Adipocyte (in vitro differentiated cells): Measurements from ENCODE around the gene BLNK.
"Not testable (repeated sequence)": the region's sequence is repeated elsewhere in the genome, so short reads cannot be mapped to it uniquely, and the experiment has no call there.

ENCODE experiments used
- DNase-seq: peaks from one replicate; pipeline ENCODE4 v3.0.0-alpha.2; 2015; ENCODE audit warnings: low read depth
- H3K27me3 ChIP-seq: replicated peaks from 2 replicates; pipeline ENCODE4 v1.7.0; 2013; ENCODE audit warnings: mild to moderate bottlenecking, low read length, moderate library complexity; ENCODE audit not compliant: control insufficient read depth, insufficient read depth
- H3K36me3 ChIP-seq: 2 replicates; pipeline ENCODE4 v1.7.0; 2013; ENCODE audit warnings: low read length, mild to moderate bottlenecking, moderate library complexity; ENCODE audit not compliant: control insufficient read depth, insufficient read depth, severe bottlenecking
- H3K4me1 ChIP-seq: 2 replicates; pipeline ENCODE4 v1.7.0; 2013; ENCODE audit warnings: mild to moderate bottlenecking, low read length, moderate library complexity; ENCODE audit not compliant: control insufficient read depth, insufficient read depth
- H3K4me3 ChIP-seq: 2 replicates; pipeline ENCODE4 v1.7.0; 2013; ENCODE audit warnings: mild to moderate bottlenecking, low read length, moderate library complexity
- H3K9ac ChIP-seq: 2 replicates; pipeline ENCODE4 v1.7.0; 2013; ENCODE audit warnings: mild to moderate bottlenecking, low read length, moderate library complexity
- H3K9me3 ChIP-seq: 2 replicates; pipeline ENCODE4 v1.7.0; 2013; ENCODE audit warnings: mild to moderate bottlenecking, low read length, moderate library complexity; ENCODE audit not compliant: control insufficient read depth

BLNK gene

DNA sequence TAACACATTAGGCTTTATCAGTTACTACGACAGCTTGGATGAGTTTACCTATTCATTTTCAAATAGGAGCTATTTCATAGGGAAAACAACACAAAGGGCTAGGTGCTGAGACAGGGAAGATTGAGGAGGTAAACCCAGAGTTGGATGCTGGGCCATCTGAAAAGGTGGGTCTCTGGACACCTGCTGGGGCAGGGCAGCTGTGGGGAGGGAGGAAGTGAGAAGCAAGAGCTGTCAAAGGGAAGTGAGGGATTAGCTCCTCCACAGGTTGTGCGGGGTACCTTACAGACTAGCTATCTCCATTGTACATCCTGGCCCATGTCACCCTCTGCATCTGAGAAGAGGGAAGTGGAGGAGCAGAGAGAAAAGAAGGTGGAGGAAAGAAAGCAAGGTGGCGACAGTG, 48.9 kb downstream of the BLNK start:
- Histone ChIP-seq H3K4me1 (no peaks in the 10 kb centered on the region), H3K4me3 (no peak overlapping the region), H3K9ac (no peak overlapping the region), H3K9me3 (no peaks in the 10 kb centered on the region), H3K27me3 (peaks cover 45% of the 10 kb centered on the region), H3K36me3 (no peaks in the 10 kb centered on the region)
- DNase-seq, result no peak

DNA sequence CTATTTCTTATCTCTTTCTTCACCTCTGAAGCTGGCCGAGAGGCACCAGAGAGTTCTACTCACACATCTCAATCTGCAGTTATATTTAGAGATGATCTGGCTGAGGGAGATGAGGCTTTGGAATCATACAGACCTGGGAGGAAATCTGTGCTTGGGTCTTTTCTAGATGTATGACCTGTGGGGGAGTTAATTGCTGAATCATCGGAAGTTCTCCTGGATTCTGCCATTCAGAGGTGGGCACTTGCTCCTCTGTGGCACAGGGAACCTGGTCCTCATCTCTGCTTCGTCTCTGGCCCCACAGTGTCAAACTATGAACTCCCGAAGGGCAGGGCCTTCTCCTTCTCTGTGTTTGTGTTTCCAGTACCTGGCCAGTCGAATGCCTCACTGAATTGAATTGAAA, 52.5 kb downstream of the BLNK start:
- no peak overlapping the region for H3K4me3 ChIP-seq
- DNase-seq, result no peak
- peaks cover 39% of the 10 kb centered on the region for H3K27me3 ChIP-seq
- no peaks in the 10 kb centered on the region for H3K36me3 ChIP-seq
- H3K9me3 ChIP-seq, result no peaks in the 10 kb centered on the region
- peaks cover 7% of the 10 kb centered on the region for H3K4me1 ChIP-seq
- no peak overlapping the region for H3K9ac ChIP-seq

DNA sequence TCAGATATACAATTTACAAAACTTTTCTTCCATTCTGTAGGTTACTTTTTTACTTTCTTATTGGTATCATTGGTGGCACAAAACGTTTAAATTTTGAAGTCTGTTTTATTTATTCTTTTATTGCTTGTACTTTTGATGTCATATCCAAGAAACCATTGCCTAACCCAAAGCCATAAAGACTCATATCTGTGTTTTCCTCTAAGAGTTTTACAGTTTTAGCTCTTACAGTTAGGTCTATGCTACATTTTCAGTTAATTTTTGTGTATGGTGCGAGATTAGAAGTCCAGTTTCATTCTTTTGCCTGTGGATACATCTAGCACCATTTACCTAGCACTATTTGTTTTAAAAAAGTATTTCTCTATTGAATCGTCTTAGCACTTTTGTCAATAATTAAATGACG, 53.7 kb downstream of the BLNK start:
- H3K4me1 ChIP-seq, result peaks cover 7% of the 10 kb centered on the region
- peaks cover 28% of the 10 kb centered on the region for H3K27me3 ChIP-seq
- H3K36me3 ChIP-seq, result no peaks in the 10 kb centered on the region
- H3K9me3 ChIP-seq, result no peaks in the 10 kb centered on the region
- no peak overlapping the region for H3K4me3 ChIP-seq
- H3K9ac ChIP-seq, result no peak overlapping the region
- DNase-seq, result no peak

DNA sequence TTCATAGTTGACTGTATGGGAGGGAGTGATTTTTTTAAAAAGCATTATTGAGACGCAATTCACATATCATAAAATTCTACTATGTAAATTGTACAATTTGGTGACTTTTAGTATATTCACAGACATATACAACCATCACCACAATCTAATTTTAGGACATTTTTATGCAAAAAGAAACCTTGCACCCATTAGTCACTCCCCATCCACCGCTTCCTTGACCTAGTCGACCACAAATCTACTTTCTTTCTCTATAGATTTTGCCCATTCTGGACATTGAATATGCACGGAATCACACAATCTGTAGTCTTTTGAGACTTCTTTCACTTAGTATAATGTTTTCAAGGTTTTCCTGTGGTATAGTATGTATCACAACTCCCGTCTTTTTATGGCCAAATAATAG, 54.6 kb downstream of the BLNK start:
- Histone ChIP-seq H3K27me3 (peaks cover 20% of the 10 kb centered on the region), H3K4me3 (no peak overlapping the region), H3K4me1 (peaks cover 7% of the 10 kb centered on the region), H3K9me3 (no peaks in the 10 kb centered on the region), H3K9ac (no peak overlapping the region), H3K36me3 (no peaks in the 10 kb centered on the region)
- no peak for DNase-seq

DNA sequence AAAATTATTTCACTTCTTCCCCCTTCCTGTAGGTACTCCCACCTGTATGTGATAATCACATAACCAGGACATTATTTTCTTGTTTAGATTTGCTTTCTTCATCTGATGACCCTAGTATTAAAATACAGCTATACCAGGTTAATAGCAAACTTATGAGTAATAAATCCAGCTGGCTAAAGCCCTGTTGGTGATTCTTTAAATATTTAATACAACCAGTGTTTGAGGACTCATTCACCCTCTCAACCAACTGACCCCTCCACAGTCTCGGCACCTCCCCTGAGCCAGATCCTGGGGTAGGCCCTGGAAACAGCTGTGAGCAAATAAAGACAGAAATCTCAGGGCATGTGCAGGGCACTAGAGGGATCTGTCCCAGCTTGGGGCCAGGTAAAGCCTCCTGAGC, 58.5 kb downstream of the BLNK start:
- H3K4me3 ChIP-seq, result no peak overlapping the region
- H3K9me3 ChIP-seq, result no peaks in the 10 kb centered on the region
- peaks cover 7% of the 10 kb centered on the region for H3K4me1 ChIP-seq
- H3K27me3 ChIP-seq, result no peaks in the 10 kb centered on the region
- DNase-seq, result no peak
- H3K9ac ChIP-seq, result no peak overlapping the region
- no peaks in the 10 kb centered on the region for H3K36me3 ChIP-seq

DNA sequence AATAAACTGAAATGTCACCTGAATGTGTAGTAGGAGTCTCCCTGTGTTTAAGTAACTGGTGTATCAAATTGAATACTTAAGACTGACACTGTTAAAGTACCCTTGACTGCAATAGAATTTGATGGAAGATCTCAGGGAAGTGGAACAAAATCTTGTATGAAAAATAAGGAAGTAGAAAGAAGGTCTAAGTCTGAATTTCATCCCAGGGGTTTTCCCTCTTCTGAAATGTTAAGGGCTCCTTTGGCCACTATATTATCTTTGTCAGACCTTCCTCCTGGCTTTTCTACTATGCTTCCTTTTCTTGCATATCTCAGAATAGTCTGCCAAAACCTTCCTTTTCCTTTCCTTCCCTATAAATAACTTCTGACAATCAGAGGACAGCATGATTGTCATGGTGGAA, 59.6 kb downstream of the BLNK start:
- no peak for DNase-seq
- H3K4me1 ChIP-seq, result peaks cover under 1% of the 10 kb centered on the region
- no peak overlapping the region for H3K4me3 ChIP-seq
- H3K36me3 ChIP-seq, result no peaks in the 10 kb centered on the region
- H3K9me3 ChIP-seq, result no peaks in the 10 kb centered on the region
- no peak overlapping the region for H3K9ac ChIP-seq
- no peaks in the 10 kb centered on the region for H3K27me3 ChIP-seq

DNA sequence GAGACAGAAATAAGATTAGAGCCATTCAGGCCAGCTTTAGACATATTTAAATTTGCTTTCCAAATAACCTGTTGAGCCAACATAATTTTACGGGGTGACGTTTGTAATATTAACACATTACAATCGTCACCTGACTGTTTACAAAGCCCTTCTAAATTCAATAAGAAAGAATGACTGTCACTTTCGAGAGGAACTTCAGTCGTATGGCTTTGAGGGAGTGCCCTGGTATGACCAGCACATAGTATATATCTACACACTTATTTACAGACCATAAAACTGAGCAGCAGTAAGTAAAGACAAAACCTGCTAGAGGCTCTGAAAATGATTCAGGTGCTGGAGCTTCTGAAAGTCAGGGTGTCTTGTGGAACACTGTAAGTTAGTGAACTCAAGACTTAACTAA, 62.4 kb downstream of the BLNK start:
- no peaks in the 10 kb centered on the region for H3K36me3 ChIP-seq
- no peaks in the 10 kb centered on the region for H3K9me3 ChIP-seq
- H3K27me3 ChIP-seq, result peaks cover 4% of the 10 kb centered on the region
- no peaks in the 10 kb centered on the region for H3K4me1 ChIP-seq
- H3K9ac ChIP-seq, result no peak overlapping the region
- no peak overlapping the region for H3K4me3 ChIP-seq
- no peak for DNase-seq

DNA sequence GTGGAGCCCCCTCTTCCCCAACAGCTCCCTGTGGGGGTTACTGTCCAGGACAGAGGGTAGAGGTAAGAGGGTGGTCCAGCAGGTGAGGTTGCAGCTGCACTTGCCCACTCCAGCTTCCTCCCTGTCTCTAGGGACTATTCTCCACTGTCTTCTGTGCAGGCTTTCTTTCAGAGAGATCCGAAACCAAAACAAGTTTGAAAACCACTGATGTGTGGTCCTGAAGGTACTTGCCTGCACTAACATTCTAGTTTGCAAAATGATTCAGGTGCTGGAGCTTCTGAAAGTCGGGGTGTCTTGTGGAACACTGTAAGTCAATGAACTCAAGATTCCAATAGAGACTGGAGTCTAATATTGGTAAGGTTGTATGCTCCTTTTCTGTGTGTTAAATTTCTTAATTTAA, 63.1 kb downstream of the BLNK start:
- no peaks in the 10 kb centered on the region for H3K36me3 ChIP-seq
- H3K4me1 ChIP-seq, result no peaks in the 10 kb centered on the region

DNA sequence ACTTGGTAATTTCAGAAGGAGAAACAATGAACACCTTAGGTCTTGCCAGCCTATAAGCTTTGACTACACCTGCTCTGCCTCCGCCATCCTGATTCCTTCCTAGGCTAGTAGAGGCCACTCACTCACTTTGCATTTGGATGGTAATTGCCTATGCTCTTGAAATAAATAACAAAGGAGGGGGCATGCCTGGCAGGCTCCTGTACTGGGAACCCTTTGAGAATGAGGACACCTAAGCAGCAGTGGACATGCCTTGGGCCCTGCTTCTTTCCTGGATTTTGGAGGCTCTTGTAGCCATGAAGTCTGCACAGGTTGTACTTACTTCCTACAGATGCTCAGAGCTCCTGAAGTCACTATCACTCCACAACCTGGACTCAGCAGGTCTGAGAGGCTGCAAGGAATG, 65.8 kb downstream of the BLNK start:
- Histone ChIP-seq H3K36me3 (no peaks in the 10 kb centered on the region), H3K9ac (no peak overlapping the region), H3K4me3 (no peak overlapping the region), H3K27me3 (peaks cover 4% of the 10 kb centered on the region), H3K9me3 (no peaks in the 10 kb centered on the region), H3K4me1 (no peaks in the 10 kb centered on the region)
- DNase-seq, result no peak

More for the DNA sequence above, 63.1 kb downstream of the BLNK start:
- Histone ChIP-seq H3K9ac (no peak overlapping the region), H3K27me3 (peaks cover 4% of the 10 kb centered on the region), H3K9me3 (no peaks in the 10 kb centered on the region), H3K4me3 (no peak overlapping the region)
- DNase-seq, result no peak

DNA sequence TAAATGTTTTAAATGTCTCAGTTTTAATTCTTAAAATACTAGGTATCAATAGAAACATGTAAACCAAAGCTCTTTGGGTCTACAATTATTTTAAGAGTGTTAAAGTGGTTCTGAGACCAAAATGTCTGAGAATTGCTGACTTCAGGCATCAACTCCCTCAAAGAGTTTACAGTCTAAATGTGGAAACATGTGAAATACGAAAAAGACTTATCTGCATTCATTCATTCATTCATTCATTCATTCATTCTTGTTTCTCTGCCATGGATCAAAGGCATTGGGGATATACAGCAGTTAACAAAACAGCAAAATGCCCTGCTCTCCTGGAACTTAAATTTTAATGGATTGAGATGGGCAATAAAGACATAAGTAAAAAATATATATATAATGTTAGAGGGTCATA, 69.8 kb downstream of the BLNK start:
- H3K4me1 ChIP-seq, result no peaks in the 10 kb centered on the region
- no peaks in the 10 kb centered on the region for H3K9me3 ChIP-seq
- DNase-seq, result no peak
- H3K4me3 ChIP-seq, result no peak overlapping the region
- H3K27me3 ChIP-seq, result peaks cover 4% of the 10 kb centered on the region
- H3K9ac ChIP-seq, result no peak overlapping the region
- H3K36me3 ChIP-seq, result no peaks in the 10 kb centered on the region

DNA sequence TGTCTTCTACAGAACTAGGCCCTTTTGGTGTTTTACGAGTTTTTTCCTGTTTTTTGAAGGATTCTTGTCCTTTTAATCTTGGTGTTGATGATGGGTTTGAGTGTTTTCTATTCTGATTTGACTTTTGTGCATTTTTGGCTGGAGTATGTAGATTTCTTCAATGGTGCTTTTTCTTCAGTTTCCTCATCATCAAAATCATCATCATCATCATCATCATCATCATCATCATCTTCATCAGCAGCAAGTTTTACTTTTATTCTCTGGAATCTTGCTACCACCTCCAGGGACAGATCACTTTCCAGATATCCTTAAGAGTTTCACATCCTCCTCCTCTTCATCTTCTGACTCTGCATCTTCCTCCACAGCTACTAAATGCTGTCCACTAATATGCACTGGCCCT, 81.9 kb downstream of the BLNK start:
- not testable (repeated sequence) for DNase-seq, H3K9ac ChIP-seq, H3K27me3 ChIP-seq

DNA sequence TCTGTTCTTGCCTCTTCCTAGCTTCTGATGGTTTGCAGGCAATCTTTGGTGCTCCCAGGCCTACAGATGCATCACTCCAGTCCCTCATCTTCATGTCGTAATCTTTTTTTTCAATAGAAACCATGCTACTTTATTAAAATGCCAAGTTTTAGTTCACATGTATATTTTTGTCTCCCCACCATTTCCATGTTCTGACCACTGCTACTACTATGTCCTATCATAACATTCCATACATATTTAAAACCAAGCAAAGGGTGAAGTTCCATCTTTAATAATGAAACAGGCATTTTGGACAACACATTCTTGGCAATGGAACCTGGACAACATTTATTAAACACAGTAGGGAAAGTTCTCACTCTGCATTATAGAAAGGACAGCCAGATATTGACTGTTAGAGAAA, 82.5 kb downstream of the BLNK start:
- H3K4me3 ChIP-seq, result no peak overlapping the region
- peaks cover 4% of the 10 kb centered on the region for H3K4me1 ChIP-seq
- no peaks in the 10 kb centered on the region for H3K9me3 ChIP-seq
- H3K36me3 ChIP-seq, result no peaks in the 10 kb centered on the region
- H3K9ac ChIP-seq, result no peak overlapping the region
- no peaks in the 10 kb centered on the region for H3K27me3 ChIP-seq
- peak; percentile 37 for DNase-seq

More for the DNA sequence above, 81.9 kb downstream of the BLNK start:
- H3K36me3 ChIP-seq, H3K4me1 ChIP-seq, H3K9me3 ChIP-seq, H3K4me3 ChIP-seq: not testable (repeated sequence)
